Measurements from ENCODE around the gene DOCK1.
A peak's percentile ranks its signal among the peaks of the same experiment; 100 is the strongest.
"Not testable (repeated sequence)": the region's sequence is repeated elsewhere in the genome, so short reads cannot be mapped to it uniquely, and the experiment has no call there.

The DOCK1 gene

DNA sequence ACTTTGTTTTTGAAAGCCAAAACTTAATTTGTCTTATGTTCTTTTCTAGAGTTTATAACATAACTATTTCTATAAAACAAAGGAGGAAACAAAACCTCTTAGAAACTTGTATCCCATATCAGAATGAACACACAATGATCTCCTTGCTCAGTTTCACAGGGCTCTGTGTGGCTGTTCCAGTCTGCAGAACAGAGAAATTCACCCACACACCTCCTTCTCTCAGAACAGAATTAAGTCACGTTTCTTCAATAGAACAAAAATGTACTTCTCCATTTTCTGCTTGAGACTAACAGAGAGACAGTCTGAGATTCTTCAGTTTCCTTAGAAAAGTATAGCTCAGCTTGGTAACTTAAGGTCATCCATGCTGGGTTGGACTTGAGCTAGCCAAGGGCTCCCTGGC, 15.8 kb upstream of the DOCK1 start:
- H3K9me3 ChIP-seq (ENCODE audit: control insufficient read depth, low read length) = no peaks in the 10 kb centered on the region
- H3K36me3 ChIP-seq (ENCODE audit: control insufficient read depth, insufficient read depth, low read length) = no peaks in the 10 kb centered on the region
- no peaks in the 10 kb centered on the region for H3K27me3 ChIP-seq (ENCODE audit: control insufficient read depth, insufficient read depth, low read length)
- no peak overlapping the region for H3K4me3 ChIP-seq (ENCODE audit: low read length)
- no peaks in the 10 kb centered on the region for H3K4me1 ChIP-seq (ENCODE audit: control insufficient read depth, insufficient read depth, low read length)
- H3K9ac ChIP-seq (ENCODE audit: low read length) = no peak overlapping the region

DNA sequence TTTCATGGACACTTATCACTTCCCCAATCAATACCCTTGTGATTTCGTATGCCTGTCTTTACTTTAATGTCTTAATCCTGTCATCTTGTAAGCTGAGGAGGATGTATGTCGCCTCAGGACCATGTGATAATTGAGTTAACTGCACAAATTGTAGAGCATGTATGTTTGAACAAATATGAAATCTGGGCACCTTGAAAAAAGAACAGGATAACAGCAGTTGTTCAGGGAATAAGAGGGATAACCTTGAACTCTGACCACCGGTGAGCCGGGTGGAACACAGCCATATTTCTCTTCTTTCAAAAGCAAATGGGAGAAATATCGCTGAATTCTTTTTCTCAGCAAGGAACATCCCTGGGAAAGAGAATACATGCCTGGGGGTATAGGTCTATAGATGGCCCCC, 14.4 kb upstream of the DOCK1 start:
- H3K9ac ChIP-seq (ENCODE audit: low read length); H3K4me1 ChIP-seq (ENCODE audit: control insufficient read depth, insufficient read depth, low read length); H3K36me3 ChIP-seq (ENCODE audit: control insufficient read depth, insufficient read depth, low read length); H3K9me3 ChIP-seq (ENCODE audit: control insufficient read depth, low read length); H3K4me3 ChIP-seq (ENCODE audit: low read length); H3K27me3 ChIP-seq (ENCODE audit: control insufficient read depth, insufficient read depth, low read length): not testable (repeated sequence)

DNA sequence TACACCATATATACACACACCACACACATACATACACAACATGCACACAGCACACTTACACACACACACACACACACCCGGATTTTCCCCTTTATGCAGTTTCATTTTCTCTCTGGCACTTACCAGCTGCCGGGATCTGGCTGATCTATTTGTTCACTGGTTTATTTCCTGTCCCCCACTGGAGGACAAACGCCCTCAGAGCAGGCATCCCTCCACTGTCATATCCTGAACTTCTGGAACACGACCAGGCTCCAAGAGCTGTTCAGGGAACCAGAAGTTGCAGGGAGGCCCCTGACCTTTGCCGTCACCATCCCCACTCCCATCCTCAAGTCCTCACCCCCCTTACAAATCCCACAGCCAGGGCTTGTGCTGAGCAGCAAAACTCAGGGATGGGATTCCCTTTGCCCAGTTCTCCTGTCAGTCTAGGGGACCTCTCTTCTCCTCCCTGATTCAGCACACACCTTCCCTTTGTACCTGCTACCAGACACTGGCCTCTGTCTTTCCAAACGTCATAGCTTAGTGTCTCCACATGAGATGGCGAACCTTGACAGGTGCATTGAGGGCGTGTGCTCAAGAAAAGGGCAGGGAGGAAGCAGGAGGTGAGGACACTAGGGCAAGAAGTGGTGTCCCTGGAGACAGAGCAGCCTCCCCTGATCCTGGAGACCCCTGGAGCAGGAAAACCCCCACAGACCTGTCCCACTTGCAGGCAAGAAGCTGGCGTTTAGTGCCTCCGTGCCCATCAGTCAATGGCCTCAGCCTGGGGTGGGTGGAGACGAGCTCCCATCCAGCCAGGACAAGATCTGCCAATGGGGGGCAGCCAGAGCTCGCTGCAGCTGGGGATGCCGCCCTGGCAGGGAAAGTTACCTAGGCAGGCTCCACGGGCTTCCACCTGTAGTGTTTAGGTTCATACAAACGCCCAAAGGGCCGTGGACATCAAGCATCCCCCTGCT, 12.7 kb upstream of the DOCK1 start:
- Histone ChIP-seq H3K36me3 (ENCODE audit: control insufficient read depth, insufficient read depth, low read length) (no peaks in the 10 kb centered on the region), H3K4me1 (ENCODE audit: control insufficient read depth, insufficient read depth, low read length) (peaks cover 4% of the 10 kb centered on the region), H3K9ac (ENCODE audit: low read length) (no peak overlapping the region), H3K9me3 (ENCODE audit: control insufficient read depth, low read length) (no peaks in the 10 kb centered on the region), H3K27me3 (ENCODE audit: control insufficient read depth, insufficient read depth, low read length) (no peaks in the 10 kb centered on the region), H3K4me3 (ENCODE audit: low read length) (no peak overlapping the region)

GRCh38 chr10:126893206-126893605, 12.0 kb upstream of the DOCK1 start:
- H3K4me3 ChIP-seq (ENCODE audit: low read length) = no peak overlapping the region
- peaks cover 4% of the 10 kb centered on the region for H3K4me1 ChIP-seq (ENCODE audit: control insufficient read depth, insufficient read depth, low read length)
- H3K36me3 ChIP-seq (ENCODE audit: control insufficient read depth, insufficient read depth, low read length) = no peaks in the 10 kb centered on the region
- no peaks in the 10 kb centered on the region for H3K27me3 ChIP-seq (ENCODE audit: control insufficient read depth, insufficient read depth, low read length)
- no peaks in the 10 kb centered on the region for H3K9me3 ChIP-seq (ENCODE audit: control insufficient read depth, low read length)
- no peak overlapping the region for H3K9ac ChIP-seq (ENCODE audit: low read length)

- Histone ChIP-seq H3K4me3 (ENCODE audit: low read length) (no peak overlapping the region), H3K9me3 (ENCODE audit: control insufficient read depth, low read length) (no peaks in the 10 kb centered on the region), H3K9ac (ENCODE audit: low read length) (no peak overlapping the region), H3K36me3 (ENCODE audit: control insufficient read depth, insufficient read depth, low read length) (no peaks in the 10 kb centered on the region), H3K4me1 (ENCODE audit: control insufficient read depth, insufficient read depth, low read length) (peaks cover 4% of the 10 kb centered on the region), H3K27me3 (ENCODE audit: control insufficient read depth, insufficient read depth, low read length) (no peaks in the 10 kb centered on the region)
These were observed 11.4 kb upstream of the DOCK1 start for GRCh38 chr10:126893841-126894240.

GRCh38 chr10:126895214-126895781, 9.9 kb upstream of the DOCK1 start:
- H3K36me3 ChIP-seq (ENCODE audit: control insufficient read depth, insufficient read depth, low read length) = no peaks in the 10 kb centered on the region
- H3K4me3 ChIP-seq (ENCODE audit: low read length) = no peak overlapping the region
- H3K9ac ChIP-seq (ENCODE audit: low read length) = no peak overlapping the region
- H3K9me3 ChIP-seq (ENCODE audit: control insufficient read depth, low read length) = no peaks in the 10 kb centered on the region
- H3K4me1 ChIP-seq (ENCODE audit: control insufficient read depth, insufficient read depth, low read length) = peaks cover 4% of the 10 kb centered on the region
- H3K27me3 ChIP-seq (ENCODE audit: control insufficient read depth, insufficient read depth, low read length) = no peaks in the 10 kb centered on the region

GRCh38 chr10:126898460-126898859, 6.8 kb upstream of the DOCK1 start:
- H3K4me1 ChIP-seq (ENCODE audit: control insufficient read depth, insufficient read depth, low read length) = peaks cover 4% of the 10 kb centered on the region
- H3K27me3 ChIP-seq (ENCODE audit: control insufficient read depth, insufficient read depth, low read length) = no peaks in the 10 kb centered on the region
- H3K36me3 ChIP-seq (ENCODE audit: control insufficient read depth, insufficient read depth, low read length) = no peaks in the 10 kb centered on the region
- no peak overlapping the region for H3K4me3 ChIP-seq (ENCODE audit: low read length)
- H3K9me3 ChIP-seq (ENCODE audit: control insufficient read depth, low read length) = no peaks in the 10 kb centered on the region
- H3K9ac ChIP-seq (ENCODE audit: low read length) = no peak overlapping the region

DNA sequence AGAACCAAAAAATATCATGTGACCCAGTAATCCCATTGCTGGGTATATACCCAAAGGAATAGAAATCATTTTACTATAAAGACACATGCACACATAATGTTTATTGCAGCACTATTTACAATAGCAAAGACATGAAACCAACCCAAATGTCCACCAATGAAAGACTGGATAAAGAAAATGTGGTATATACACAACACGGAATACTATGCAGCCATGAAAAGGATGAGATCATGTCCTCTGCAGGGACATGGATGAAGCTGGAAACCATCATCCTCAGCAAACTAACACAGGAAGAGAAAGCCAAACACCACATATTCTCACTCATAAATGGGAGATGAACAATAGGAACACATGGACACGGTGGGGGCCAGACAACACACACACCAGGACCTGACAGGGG, 5.7 kb upstream of the DOCK1 start:
- H3K9ac ChIP-seq (ENCODE audit: low read length); H3K36me3 ChIP-seq (ENCODE audit: control insufficient read depth, insufficient read depth, low read length); H3K27me3 ChIP-seq (ENCODE audit: control insufficient read depth, insufficient read depth, low read length); H3K4me1 ChIP-seq (ENCODE audit: control insufficient read depth, insufficient read depth, low read length); H3K9me3 ChIP-seq (ENCODE audit: control insufficient read depth, low read length); H3K4me3 ChIP-seq (ENCODE audit: low read length): not testable (repeated sequence)

GRCh38 chr10:126902157-126902556, 3.1 kb upstream of the DOCK1 start:
- Histone ChIP-seq H3K4me1 (ENCODE audit: control insufficient read depth, insufficient read depth, low read length) (peaks cover 11% of the 10 kb centered on the region), H3K36me3 (ENCODE audit: control insufficient read depth, insufficient read depth, low read length) (no peaks in the 10 kb centered on the region), H3K4me3 (ENCODE audit: low read length) (no peak overlapping the region), H3K27me3 (ENCODE audit: control insufficient read depth, insufficient read depth, low read length) (peaks cover 7% of the 10 kb centered on the region), H3K9ac (ENCODE audit: low read length) (no peak overlapping the region), H3K9me3 (ENCODE audit: control insufficient read depth, low read length) (no peaks in the 10 kb centered on the region)

DNA sequence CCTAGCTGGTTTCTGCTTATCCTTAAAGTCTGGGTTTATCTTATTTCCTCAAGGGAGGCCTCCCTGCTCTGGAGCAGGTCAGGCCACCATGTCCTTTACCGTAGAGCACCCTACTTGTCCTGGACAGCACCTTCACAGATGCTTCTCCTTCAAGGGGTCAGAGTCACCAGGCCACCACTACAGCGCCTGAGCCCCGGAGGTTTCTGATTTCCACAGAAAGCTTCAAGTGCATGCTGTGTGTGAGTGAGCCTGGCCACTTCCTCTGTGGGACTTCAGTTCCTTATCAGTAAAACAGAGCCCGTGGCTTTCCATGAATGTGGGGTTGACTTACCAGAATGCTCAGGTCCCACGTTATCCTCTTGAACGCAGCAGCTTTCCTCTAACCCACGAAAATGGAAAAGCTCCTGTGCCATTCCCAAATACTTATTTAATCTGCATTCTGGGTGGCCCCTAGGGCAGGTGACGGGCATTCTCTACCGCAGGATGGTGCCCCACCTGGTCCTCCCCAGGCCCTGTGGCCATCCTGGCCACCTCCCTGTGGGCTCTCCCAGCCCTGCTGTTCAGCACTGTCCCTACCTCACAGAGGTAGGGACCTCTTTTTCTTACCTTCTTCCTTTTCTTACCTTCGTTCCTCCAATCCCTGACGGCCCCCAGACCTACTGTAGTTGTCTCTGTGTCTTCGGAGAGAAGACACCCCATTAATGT, 1.4 kb upstream of the DOCK1 start:
- H3K9ac ChIP-seq (ENCODE audit: low read length) = no peak overlapping the region
- no peaks in the 10 kb centered on the region for H3K9me3 ChIP-seq (ENCODE audit: control insufficient read depth, low read length)
- no peaks in the 10 kb centered on the region for H3K36me3 ChIP-seq (ENCODE audit: control insufficient read depth, insufficient read depth, low read length)
- H3K27me3 ChIP-seq (ENCODE audit: control insufficient read depth, insufficient read depth, low read length) = peaks cover 7% of the 10 kb centered on the region
- H3K4me1 ChIP-seq (ENCODE audit: control insufficient read depth, insufficient read depth, low read length) = peaks cover 11% of the 10 kb centered on the region
- no peak overlapping the region for H3K4me3 ChIP-seq (ENCODE audit: low read length)

DNA sequence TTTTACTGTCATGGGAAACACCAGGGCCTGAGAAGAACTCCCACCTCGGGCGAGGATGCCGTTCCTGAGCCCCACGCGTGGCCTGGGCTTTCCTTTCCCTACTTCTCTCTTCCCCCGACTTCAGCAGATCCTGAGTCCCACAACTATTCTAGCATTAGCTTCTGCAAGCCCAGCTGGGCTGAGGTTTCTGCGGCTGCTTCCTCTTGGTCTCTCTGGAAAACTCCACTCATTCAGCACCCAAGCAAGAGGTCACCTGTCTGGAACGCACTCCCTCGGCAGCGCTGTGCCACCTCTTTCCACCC, 761 bp upstream of the DOCK1 start:
- H3K36me3 ChIP-seq (ENCODE audit: control insufficient read depth, insufficient read depth, low read length) = no peaks in the 10 kb centered on the region
- peaks cover 11% of the 10 kb centered on the region for H3K4me1 ChIP-seq (ENCODE audit: control insufficient read depth, insufficient read depth, low read length)
- H3K4me3 ChIP-seq (ENCODE audit: low read length) = peak overlapping the region; percentile 56
- H3K9me3 ChIP-seq (ENCODE audit: control insufficient read depth, low read length) = no peaks in the 10 kb centered on the region
- H3K9ac ChIP-seq (ENCODE audit: low read length) = peak overlapping the region; percentile 53
- H3K27me3 ChIP-seq (ENCODE audit: control insufficient read depth, insufficient read depth, low read length) = peaks cover 7% of the 10 kb centered on the region
